Measurements from ENCODE around the gene RAB11A. TPM values are rescaled to one million over a fixed set of nuclear protein-coding genes. Genes with fewer than 3 reads are reported as not detected.

Gene RAB11A
- total and polyA plus RNA-seq, 2 of the 13 experiments (the other 11 are each of a cell fraction or from before 2014, with no cell fraction given): 161 to 162 TPM

DNA sequence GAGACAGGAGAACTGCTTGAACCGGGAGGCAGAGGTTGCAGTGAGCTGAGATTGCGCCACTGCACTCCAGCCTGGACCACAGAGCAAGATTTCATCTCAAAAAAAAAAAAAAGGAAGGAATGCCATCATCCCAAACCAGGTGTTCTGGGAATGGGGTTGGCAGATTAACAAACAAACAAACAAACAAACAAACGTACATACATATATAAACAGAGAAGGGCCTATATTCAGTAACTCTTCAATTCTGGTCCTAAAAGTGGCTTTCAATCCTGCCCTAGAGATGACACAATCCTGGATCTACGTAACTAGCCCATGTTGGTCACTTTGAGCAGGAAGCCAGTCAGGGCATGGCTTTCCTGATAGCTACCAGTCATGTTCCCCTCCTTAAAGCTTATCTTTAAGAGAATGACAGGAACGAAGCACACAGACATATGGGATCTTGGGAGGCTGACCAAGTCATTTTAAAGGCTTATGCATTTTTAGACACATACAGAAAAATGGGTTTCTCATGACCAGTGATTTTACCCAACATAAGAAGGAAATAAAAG, 29.9 kb upstream of the RAB11A start:
- no peaks in the 10 kb centered on the region for H3K9me3 ChIP-seq (ENCODE audit: low read length)
- H3K4me3 ChIP-seq (replicated peaks in 1 of 3; ENCODE audit: insufficient read depth in 1 of 3, low read depth in 2 of 3, low read length in 3 of 3): no peak overlapping the region
- H3K27ac ChIP-seq (ENCODE audit: extremely low read length, insufficient read depth, low read length): no peak overlapping the region
- BruUV-seq (replicated peaks): no TSS peak
- FAIRE-seq (no peak), ATAC-seq (no peak), DNase-seq (ENCODE audit: low spot score) (no peak)
- no peak overlapping the region for H3K9ac ChIP-seq (ENCODE audit: insufficient read depth, low read depth, low read length)
- CTCF ChIA-PET (ENCODE audit: low intra/inter-chr PET ratio, low total read pairs): no interaction called here
- intact Hi-C loops (cut with micrococcal nuclease; ENCODE audit: unreplicated experiment): no loop called here
- H3K27me3 ChIP-seq (ENCODE audit: control insufficient read depth in 1 of 2, insufficient read depth in 2 of 2, low read length in 2 of 2): no peaks in the 10 kb centered on the region
- POLR2A ChIA-PET: interaction anchor here (1.0 to 1.6 kb wide), 2 partner anchors 30 to 228 kb away, joined by 3 to 5 read pairs; partner anchors contain the start of genes INTS14 and RAB11A
- in situ Hi-C loops (cut with HindIII; ENCODE audit: extremely low pct_ligation_motif_present, low pct_unique_long_range_greater_than_20kb): no loop called here
- no peaks in the 10 kb centered on the region for H3K36me3 ChIP-seq (replicated peaks in 1 of 2; ENCODE audit: control insufficient read depth in 1 of 2, insufficient read depth in 2 of 2, low read length in 2 of 2)
- no peaks in the 10 kb centered on the region for H3K79me2 ChIP-seq (ENCODE audit: insufficient read depth, low read length)
- peaks cover 63% of the 10 kb centered on the region for H3K4me1 ChIP-seq (ENCODE audit: insufficient read depth, low read length)
- H4K20me1 ChIP-seq (ENCODE audit: insufficient read depth, low read length): no peaks in the 10 kb centered on the region
- 42% methylated on average over 5 of the region's 5 CpGs for WGBS (ENCODE audit: low lambda C conversion rate)
- TF ChIP-seq ZGPAT (CRISPR knock-in tag; IDR thresholded peaks at IDR 0.05): no peak
- peak; percentile 38 for TF ChIP-seq HNRNPLL (IDR thresholded peaks at IDR 0.05; ENCODE audit: low read depth, low read length, poor library complexity, severe bottlenecking)
- H2AFZ ChIP-seq (ENCODE audit: low read length): no peak overlapping the region
- H3K4me2 ChIP-seq (ENCODE audit: low read depth, low read length): peak overlapping the region; percentile 42; the same call in 1 of the 2 replicates

DNA sequence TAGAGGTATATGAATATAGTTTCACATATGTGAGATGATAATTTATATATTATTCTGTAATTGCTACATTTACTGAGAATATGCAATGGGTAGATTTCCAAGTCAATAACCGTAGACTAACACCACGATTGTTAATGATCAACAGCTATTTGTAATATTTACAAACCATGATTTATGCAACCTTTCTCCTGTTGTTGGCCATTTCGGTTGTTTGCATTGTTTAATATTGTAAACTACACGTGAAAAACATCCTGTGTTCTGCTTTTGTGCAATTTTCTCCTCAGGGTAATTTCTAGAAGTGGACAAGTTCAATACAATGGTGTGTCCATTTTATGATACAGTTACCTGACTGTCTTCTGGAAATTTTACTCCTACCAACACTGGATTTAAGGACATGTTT, 29.3 kb upstream of the RAB11A start:
- Histone ChIP-seq H3K4me2 (ENCODE audit: low read depth, low read length) (no peak overlapping the region), H2AFZ (ENCODE audit: low read length) (no peak overlapping the region), H3K4me1 (ENCODE audit: insufficient read depth, low read length) (peaks cover 58% of the 10 kb centered on the region), H3K9me3 (ENCODE audit: low read length) (no peaks in the 10 kb centered on the region), H3K27me3 (ENCODE audit: control insufficient read depth in 1 of 2, insufficient read depth in 2 of 2, low read length in 2 of 2) (no peaks in the 10 kb centered on the region), H3K9ac (ENCODE audit: insufficient read depth, low read depth, low read length) (no peak overlapping the region), H3K36me3 (replicated peaks in 1 of 2; ENCODE audit: control insufficient read depth in 1 of 2, insufficient read depth in 2 of 2, low read length in 2 of 2) (no peaks in the 10 kb centered on the region), H3K27ac (ENCODE audit: extremely low read length, insufficient read depth, low read length) (no peak overlapping the region), H4K20me1 (ENCODE audit: insufficient read depth, low read length) (no peaks in the 10 kb centered on the region), H3K79me2 (ENCODE audit: insufficient read depth, low read length) (no peaks in the 10 kb centered on the region), H3K4me3 (replicated peaks in 1 of 3; ENCODE audit: insufficient read depth in 1 of 3, low read depth in 2 of 3, low read length in 3 of 3) (no peak overlapping the region)
- ChIA-PET CTCF (ENCODE audit: low intra/inter-chr PET ratio, low total read pairs) (no interaction called here), POLR2A (interaction anchor here (1.0 to 1.6 kb wide), 2 partner anchors 29 to 229 kb away, joined by 3 to 5 read pairs; partner anchors contain the start of genes INTS14 and RAB11A)
- FAIRE-seq (no peak), ATAC-seq (no peak), DNase-seq (ENCODE audit: low spot score) (peak; percentile 21)
- no TSS peak for BruUV-seq (replicated peaks)
- 2% methylated on average over 4 of the region's 4 CpGs for WGBS (ENCODE audit: low lambda C conversion rate)
- intact Hi-C loops (cut with micrococcal nuclease; ENCODE audit: unreplicated experiment) (no loop called here), in situ Hi-C loops (cut with HindIII; ENCODE audit: extremely low pct_ligation_motif_present, low pct_unique_long_range_greater_than_20kb) (no loop called here)
- TF ChIP-seq, protein P1, sequence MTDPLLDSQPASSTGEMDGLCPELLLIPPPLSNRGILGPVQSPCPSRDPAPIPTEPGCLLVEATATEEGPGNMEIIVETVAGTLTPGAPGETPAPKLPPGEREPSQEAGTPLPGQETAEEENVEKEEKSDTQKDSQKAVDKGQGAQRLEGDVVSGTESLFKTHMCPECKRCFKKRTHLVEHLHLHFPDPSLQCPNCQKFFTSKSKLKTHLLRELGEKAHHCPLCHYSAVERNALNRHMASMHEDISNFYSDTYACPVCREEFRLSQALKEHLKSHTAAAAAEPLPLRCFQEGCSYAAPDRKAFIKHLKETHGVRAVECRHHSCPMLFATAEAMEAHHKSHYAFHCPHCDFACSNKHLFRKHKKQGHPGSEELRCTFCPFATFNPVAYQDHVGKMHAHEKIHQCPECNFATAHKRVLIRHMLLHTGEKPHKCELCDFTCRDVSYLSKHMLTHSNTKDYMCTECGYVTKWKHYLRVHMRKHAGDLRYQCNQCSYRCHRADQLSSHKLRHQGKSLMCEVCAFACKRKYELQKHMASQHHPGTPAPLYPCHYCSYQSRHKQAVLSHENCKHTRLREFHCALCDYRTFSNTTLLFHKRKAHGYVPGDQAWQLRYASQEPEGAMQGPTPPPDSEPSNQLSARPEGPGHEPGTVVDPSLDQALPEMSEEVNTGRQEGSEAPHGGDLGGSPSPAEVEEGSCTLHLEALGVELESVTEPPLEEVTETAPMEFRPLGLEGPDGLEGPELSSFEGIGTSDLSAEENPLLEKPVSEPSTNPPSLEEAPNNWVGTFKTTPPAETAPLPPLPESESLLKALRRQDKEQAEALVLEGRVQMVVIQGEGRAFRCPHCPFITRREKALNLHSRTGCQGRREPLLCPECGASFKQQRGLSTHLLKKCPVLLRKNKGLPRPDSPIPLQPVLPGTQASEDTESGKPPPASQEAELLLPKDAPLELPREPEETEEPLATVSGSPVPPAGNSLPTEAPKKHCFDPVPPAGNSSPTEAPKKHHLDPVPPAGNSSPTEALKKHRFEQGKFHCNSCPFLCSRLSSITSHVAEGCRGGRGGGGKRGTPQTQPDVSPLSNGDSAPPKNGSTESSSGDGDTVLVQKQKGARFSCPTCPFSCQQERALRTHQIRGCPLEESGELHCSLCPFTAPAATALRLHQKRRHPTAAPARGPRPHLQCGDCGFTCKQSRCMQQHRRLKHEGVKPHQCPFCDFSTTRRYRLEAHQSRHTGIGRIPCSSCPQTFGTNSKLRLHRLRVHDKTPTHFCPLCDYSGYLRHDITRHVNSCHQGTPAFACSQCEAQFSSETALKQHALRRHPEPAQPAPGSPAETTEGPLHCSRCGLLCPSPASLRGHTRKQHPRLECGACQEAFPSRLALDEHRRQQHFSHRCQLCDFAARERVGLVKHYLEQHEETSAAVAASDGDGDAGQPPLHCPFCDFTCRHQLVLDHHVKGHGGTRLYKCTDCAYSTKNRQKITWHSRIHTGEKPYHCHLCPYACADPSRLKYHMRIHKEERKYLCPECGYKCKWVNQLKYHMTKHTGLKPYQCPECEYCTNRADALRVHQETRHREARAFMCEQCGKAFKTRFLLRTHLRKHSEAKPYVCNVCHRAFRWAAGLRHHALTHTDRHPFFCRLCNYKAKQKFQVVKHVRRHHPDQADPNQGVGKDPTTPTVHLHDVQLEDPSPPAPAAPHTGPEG (CRISPR knock-in tag; IDR thresholded peaks at IDR 0.05): no peak
- TF ChIP-seq MLLT10 (CRISPR knock-in tag; IDR thresholded peaks at IDR 0.05) (no peak), MIER2 (CRISPR knock-in tag; IDR thresholded peaks at IDR 0.05) (no peak), RNF2 (conservative IDR thresholded peaks at IDR 0.05; ENCODE audit: low read depth) (no peak), ZNF33B (CRISPR knock-in tag; IDR thresholded peaks at IDR 0.05) (no peak), FOXA1 (IDR thresholded peaks at IDR 0.05) (0 out of 2 replicates have a peak, but pooled peaks have one; percentile 32), FOXA1 (CRISPR knock-in tag; IDR thresholded peaks at IDR 0.05) (no peak), POLR2AphosphoS2 (IDR thresholded peaks at IDR 0.05; ENCODE audit: low read depth, low read length) (no peak)
- TF ChIP-seq, protein P2, sequence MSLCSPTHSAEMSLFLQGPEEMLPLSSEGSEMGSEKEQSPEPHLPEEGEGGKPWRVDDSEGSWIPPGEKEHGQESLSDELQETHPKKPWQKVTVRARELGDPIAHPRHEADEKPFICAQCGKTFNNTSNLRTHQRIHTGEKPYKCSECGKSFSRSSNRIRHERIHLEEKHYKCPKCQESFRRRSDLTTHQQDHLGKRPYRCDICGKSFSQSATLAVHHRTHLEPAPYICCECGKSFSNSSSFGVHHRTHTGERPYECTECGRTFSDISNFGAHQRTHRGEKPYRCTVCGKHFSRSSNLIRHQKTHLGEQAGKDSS (CRISPR knock-in tag; IDR thresholded peaks at IDR 0.05; ENCODE audit: borderline replicate concordance, low read depth): no peak

Data from HepG2 (cell line).